Fibroblast of skin of right quadriceps (primary cell): ENCODE results near the gene AP1G1.
"Not testable (repeated sequence)": the region's sequence is repeated elsewhere in the genome, so short reads cannot be mapped to it uniquely, and the experiment has no call there.

Experiments
- DNase-seq: peaks from one replicate; pipeline ENCODE4 v3.0.0-alpha.2; 2013

Gene AP1G1

GRCh38 chr16:71698491-71698890 lies 110.1 kb downstream of the AP1G1 start:
- no peak for DNase-seq

DNA sequence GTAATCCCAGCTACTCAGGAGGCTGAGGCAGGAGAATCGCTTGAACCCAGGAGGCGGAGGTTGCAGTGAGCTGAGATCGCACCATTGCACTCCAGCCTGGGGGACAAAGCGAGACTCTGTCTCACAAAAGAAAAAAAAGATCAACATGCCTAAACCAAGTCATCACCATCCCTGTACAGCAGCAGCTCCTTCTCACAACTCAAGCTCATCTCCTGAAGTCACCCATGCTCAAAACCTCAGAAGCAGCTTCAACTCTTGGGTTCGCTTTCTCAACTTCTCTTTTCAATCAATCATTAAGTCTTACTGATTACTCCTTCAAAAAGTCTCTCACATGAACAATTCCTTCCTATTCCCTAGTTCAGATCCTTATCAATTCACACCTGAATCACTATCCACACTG lies 115.5 kb downstream of the AP1G1 start:
- no peak for DNase-seq

DNA sequence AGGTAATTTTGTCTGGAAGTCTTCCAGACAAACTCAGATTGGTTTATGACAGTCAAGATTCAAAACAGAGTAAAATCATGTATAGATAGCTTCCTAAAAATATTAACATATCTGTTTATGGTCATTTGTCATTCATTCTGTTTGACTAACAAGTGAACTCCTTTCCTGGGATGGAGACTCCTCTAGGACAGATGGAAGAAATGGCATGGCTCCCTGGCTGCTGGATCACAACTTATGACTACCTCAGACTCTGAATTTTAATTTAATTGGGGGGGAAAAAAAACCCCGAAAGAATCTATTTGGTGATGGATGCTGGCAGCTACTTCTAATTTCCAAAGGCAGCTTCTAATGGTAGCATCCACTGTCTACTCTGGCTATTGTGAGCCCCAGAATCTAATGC lies 118.7 kb downstream of the AP1G1 start:
- no peak for DNase-seq

GRCh38 chr16:71687861-71688260 lies 120.8 kb downstream of the AP1G1 start:
- no peak for DNase-seq

DNA sequence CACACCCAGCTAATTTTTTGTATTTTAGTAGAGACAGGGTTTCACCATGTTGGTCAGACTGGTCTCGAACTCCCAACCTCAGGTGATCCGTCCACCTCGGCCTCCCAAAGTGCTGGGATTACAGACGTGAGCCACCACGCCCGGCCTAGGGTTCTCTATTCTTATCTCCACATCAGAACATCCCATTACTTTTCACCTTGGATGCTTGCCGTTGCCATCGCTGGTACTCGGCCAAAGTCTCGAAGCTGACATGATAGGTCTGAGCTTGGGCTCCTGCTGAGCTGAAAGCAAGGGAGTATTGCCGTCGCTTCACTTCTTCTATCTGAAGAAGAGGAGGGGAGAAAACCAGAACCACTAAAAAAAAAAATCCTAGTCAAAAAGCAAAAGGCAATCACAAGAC lies 124.4 kb downstream of the AP1G1 start:
- not testable (repeated sequence) for DNase-seq

- DNase-seq, result no peak
Observed at GRCh38 chr16:71681360-71681759, 127.3 kb downstream of the AP1G1 start.
